ENCODE results near the gene DNASE1L2.

The DNASE1L2 gene

DNA sequence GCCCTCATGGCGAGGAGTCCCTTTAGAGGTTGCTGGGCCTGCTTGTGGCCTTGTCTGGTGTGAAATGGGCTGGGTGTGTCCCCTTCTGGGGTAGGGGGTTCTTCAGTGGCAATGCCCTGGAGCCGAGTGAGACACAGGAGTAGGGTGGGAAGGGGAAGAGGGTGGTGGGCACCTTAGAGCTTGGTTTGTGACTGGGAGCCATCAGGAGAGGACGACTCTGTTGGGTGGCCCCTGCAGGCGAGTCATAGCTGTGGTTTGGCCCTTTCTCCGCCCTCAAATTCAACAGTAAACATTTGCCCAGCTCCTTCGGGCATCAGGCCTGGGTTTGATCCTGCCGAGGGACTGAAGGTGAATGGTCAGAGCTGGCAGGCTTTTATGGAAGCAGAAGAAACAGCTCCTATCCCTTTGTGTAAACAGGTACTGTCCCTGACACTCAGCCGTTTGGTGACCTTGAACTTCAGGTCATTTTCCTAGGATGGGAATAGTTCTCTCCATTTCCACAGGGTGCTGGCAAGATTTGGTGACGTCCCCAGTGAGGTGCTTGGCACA, 9.9 kb upstream of the DNASE1L2 start:
- no peak for DNase-seq (ENCODE audit: low spot score)

DNA sequence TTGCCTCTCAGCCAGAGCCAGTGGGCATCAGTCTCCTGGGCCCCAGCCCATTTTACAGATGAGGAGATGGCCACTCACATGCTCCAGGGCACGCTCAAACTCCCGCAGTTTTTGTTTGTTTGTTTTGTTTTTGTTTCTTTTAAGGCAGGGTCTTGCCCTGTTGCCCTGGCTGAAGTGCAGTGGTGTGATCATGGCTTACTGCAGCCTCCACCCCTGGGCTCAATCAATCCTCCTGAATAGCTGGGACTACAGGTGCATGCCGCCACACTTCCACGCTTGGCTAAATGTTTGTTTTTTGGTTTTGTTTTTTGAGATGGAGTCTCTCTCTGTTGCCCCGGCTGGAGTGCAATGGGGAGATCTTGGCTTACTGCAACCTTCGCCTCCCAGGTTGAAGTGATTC, 9.3 kb upstream of the DNASE1L2 start:
- DNase-seq (ENCODE audit: low spot score): no peak

DNA sequence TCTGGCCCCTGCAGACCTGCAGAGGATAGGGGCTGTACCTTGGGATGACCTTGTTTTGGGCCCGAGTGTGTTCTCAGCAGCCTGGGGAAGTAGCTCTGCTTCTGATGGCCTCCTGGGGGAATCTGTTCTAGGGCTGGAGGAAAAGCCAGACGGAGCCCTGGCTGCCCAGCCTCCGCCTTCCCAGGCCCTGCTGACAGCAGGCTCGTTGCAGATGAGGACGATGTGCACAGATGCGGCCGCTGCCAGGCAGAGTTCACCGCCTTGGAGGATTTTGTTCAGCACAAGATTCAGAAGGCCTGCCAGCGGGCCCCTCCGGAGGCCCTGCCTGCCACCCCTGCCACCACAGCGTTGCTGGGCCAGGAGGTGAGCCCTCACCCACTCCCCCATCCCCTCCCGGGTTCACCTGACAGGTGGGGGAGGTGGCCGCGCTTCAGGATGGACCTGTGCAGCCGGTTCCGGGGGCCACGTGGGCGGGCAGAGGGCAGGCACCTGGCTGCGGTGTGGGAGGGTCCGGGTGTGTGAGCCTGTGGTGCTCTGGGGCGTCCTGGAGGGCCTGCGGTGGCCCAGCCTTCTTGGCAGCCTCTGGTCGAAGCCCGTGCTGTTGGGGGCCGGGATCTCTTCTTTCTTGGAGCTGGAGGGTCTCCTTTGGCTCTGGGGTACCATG, 8.0 kb upstream of the DNASE1L2 start:
- no peak for DNase-seq (ENCODE audit: low spot score)

DNA sequence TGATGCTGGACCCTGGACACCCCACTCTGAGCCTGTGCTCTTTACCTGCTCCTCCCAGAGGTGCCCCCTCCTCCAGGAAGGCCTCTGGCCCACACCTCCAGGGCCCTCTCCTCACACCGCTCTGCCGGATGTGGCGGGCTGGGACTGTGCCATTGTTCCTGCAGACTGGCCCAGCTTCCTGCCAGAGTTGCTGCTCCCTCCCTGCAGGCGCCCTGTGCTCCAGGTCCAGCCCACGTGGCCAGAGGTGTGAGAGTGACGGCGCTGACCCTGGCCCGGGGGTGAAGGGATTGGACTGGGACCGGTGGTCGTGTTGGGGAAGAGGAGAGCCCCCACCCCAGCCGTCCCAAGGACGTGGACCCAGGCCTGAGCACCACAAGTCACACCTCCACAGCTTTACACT, 7.2 kb upstream of the DNASE1L2 start:
- DNase-seq (ENCODE audit: low spot score): no peak

DNA sequence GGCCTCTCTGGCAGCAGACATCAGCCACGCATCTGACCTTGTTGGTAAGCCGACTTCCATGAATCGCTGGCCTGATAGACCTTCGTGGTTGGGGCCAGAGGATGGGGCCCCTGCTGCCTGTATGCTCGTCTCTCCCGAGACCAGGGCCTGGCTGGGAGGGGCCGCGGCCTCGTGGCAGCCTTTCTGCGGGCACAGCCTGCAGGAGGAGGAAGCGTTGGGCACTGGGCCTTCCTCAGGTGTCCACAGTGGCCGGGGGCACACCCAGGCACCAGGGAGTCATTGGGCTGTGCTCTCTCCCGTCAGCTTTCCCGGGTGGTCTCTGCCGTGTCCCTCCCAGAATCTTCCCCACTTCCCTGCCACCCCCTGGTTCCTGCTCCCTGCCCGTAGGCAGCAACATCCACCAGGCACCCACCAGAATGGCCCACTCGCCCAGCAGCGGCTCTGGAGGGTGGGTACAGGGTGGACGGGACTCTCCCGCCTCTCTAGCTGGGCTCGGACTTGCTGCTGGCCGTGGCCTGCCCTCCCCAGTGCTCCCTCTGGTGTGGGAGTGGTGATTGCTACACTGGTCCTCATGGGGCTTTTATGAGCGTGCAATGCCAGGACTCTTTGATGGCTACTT, 6.5 kb upstream of the DNASE1L2 start:
- DNase-seq (ENCODE audit: low spot score): no peak

DNA sequence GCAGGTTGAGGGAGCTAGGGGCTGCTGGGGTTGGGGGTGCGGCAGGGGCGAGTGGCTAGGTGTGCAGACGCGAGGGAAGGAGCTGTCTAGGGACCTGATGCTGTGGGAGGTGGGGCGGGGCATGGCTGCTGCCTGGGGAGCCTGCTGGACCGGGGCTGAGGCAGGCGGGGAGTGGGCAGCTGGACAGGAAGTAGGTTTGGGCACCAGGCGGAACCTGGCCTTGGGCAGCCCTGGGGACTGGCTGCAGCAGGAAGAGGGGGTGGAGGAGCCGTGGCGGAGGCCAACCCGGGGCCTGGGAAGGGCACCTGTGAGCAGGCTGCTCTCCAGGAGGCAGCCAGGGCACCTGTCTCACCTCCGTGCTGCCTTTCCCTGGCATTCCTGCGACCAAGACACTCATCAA, 5.9 kb upstream of the DNASE1L2 start:
- no peak for DNase-seq (ENCODE audit: low spot score)

DNA sequence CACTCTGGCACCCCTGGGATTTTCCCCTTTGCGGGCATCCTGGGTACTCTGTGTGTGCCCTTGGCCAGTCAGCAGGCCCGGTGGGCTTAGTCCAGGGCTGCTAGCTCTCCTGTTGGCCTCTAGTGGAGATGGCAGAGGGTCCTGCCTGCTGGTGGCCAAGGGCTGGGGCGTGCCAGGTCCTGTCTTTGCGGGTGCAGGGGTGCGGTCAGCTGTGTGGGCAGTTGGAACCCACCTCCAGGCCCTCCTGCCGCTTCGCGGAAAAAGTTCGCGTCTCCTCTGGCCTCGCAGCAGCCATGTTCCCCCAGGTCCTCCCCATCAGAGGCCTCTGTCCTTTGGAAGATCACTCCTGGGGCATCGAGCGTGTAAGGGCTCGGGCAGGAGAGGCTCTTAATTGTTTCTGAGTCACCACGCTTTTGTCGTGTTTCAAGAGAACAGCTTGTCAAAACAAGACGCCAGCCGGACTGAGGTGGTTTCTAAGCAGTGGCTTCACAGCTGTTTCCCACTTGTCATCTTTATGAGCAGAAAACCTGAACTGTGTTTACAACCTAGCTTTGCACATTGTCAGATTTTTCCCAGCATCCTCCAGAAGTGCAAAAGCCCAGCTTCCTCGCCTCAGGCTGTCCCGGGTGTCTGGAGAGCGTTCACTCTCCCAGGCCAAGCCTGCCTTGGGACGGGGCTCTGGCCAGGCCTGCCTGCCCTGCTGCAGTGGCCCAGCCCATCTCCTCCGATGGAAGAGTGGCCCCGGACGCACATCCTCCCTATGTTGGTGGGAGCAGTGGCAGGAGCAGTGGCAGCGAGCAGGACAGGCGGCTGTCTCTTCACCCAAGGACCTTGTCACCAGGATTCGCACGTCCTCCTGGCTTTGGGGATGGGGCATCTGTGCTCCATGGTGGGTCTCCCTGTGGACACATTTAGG, 5.0 kb upstream of the DNASE1L2 start:
- DNase-seq (ENCODE audit: low spot score): no peak

DNA sequence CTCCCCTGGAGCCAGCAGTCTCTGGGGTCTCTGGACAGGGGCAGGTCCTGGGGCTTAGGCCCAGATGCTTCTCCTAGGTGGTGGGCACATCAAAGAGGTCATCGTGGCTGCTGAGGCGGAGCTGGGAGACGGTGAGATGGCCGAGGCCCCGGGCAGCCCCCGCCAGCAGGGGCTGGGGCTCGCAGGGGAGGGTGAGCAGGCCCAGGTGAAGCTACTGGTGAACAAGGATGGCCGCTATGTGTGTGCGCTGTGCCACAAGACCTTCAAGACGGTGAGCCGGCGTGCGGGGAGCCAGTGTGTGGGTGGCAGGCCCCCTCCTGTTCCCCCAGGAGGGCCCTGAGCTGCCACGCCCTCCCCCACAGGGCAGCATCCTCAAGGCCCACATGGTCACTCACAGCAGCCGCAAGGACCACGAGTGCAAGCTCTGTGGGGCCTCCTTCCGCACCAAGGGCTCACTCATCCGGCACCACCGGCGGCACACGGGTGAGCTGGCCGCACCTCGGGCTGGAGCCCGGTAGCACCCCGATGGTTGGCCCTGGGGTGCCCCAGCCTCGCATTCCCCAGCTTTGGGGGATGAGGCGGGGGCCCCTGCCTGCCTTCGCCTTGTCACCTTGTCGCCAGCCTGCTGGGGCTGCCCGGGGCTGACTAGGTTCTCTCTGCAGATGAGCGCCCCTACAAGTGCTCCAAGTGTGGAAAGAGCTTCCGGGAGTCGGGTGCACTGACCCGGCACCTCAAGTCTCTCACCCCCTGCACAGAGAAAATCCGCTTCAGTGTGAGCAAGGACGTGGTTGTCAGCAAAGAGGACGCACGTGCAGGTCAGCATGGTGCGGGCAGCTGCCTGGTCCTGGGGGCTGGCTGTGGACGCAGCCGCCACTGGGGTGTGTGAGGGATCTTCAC, 3.9 kb upstream of the DNASE1L2 start:
- no peak for DNase-seq (ENCODE audit: low spot score)

DNA sequence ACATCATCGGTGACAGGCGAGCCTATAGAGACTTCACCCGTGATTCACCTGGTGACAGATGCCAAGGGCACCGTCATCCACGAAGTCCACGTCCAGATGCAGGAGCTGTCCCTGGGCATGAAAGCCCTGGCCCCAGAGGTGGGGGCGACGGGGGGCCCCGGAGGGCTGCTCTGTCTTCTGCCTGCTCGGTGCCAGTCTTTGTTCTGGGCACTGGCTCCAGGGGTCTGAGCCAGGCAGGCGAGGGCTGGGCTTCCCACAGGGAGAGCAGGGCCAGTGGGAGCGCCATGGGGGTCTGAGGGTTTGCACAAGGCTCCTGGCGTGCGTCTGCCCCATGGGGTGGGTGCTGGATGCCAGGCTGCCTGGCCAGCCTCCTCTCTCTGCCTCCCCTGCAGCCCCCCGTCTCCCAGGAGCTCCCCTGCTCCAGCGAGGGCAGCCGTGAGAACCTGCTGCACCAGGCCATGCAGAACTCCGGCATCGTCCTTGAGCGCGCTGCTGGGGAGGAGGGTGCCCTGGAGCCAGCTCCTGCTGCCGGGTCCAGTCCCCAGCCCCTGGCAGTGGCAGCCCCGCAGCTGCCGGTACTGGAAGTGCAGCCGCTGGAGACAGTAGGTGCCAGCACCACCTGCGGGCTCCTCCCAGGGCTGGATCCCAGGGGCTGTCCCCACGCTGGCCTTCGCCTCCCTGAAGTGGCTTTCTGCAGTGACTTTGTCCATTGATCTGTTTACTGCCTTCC, 3.0 kb upstream of the DNASE1L2 start:
- no peak for DNase-seq (ENCODE audit: low spot score)

DNA sequence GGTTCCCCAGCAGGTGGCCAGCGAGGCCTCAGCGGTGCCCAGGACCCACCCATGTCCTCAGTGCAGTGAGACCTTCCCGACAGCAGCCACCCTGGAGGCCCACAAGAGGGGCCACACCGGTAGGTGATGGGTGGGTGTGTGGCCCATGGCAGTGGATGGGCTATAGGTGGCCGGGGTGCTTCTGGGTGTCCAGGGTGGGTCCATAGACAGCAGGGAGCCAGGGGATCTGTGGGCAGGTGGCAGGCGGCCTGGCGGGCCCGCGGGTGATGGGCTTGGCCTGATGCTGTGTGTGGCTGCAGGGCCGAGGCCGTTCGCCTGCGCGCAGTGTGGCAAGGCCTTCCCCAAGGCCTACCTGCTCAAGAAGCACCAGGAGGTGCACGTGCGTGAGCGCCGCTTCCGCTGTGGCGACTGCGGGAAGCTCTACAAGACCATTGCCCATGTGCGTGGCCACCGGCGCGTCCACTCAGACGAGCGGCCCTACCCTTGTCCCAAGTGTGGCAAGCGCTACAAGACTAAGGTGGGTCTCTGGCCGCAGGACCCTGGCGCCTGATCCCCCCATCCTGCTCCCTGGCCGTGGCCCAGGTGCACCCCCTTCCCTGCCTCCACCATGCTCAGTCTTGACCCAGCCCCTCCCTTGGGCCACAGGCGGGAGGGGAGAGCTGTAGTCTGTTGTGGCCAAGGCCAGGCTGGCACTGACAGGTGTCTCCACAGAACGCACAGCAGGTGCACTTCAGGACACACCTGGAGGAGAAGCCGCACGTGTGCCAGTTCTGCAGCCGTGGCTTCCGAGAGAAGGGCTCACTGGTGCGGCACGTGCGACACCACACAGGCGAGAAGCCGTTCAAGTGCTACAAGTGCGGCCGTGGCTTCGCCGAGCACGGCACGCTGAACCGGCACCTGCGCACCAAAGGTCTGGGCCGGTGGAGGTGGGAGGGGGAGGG, 2.1 kb upstream of the DNASE1L2 start:
- DNase-seq (ENCODE audit: low spot score): no peak

DNA sequence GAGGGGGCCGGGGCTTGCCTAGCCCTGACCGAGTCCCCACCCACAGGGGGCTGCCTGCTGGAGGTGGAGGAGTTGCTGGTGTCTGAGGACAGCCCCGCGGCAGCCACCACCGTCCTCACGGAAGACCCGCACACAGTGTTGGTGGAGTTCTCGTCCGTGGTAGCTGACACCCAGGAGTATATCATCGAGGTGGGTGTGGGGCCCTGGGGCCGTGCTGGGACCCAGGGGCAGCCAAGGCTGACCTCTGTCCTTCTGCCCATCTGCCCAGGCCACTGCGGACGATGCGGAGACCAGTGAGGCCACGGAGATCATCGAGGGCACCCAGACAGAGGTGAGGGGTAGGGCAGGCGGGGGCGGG, 1.5 kb upstream of the DNASE1L2 start:
- no peak for DNase-seq (ENCODE audit: low spot score)

DNA sequence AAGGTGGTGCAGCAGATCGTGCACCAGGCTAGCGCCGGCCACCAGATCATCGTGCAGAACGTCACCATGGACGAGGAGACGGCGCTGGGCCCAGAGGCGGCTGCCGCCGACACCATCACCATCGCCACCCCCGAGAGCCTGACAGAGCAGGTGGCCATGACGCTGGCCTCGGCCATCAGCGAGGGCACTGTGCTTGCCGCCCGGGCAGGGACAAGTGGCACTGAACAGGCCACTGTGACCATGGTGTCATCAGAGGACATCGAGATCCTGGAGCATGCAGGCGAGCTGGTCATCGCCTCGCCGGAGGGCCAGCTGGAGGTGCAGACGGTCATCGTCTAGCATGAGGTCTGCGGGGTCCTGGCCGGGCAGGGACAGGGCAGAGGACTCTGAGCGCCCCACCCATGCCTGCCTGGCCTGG, 1.0 kb upstream of the DNASE1L2 start:
- DNase-seq (ENCODE audit: low spot score): no peak

DNA sequence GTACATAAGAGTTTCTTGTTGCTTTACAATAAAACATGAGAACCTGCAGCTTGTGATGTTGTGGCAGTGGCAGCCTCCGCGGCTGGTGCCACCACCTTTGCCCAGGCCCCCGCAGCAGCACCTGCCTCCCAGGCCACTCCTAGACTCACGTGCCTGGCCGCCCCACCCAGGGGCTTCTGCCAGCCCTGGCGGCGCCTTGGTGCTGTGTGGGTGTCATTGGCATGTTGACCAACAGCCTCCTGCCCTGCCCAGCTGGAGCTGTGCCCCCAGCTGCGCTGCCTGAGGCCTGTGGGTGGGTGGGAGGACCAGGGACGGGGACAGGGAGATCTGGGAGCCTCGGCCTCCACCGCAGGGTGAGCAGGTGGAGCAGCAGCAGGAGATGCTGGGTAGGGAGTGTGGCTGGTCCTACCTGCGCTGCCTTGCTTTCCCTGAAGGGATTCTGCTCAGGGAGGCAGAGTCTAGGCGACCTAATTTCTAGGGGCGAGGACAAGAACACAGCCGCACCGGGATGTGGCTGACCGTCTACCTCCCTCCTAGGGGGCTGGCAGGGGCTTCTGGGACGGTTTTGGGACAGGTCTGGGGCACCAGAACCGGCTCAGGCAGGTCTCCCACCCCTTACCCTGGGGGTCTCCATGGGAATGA, 428 bp upstream of the DNASE1L2 start:
- DNase-seq (ENCODE audit: low spot score): no peak

DNA sequence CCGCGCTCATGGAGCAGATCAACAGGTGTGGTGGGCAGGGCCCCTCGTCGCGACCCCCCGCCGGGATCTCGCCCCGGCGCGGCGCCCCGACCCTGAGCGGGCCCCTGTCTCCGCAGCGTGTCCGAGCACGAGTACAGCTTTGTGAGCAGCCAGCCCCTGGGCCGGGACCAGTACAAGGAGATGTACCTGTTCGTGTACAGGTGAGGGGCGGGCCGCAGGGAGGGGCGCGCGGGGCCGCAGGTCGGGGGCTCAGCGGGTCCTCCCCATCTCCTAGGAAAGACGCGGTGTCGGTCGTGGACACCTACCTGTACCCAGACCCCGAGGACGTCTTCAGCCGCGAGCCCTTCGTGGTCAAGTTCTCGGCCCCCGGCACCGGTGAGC, 848 bp downstream of the DNASE1L2 start:
- DNase-seq (ENCODE audit: low spot score): no peak

DNA sequence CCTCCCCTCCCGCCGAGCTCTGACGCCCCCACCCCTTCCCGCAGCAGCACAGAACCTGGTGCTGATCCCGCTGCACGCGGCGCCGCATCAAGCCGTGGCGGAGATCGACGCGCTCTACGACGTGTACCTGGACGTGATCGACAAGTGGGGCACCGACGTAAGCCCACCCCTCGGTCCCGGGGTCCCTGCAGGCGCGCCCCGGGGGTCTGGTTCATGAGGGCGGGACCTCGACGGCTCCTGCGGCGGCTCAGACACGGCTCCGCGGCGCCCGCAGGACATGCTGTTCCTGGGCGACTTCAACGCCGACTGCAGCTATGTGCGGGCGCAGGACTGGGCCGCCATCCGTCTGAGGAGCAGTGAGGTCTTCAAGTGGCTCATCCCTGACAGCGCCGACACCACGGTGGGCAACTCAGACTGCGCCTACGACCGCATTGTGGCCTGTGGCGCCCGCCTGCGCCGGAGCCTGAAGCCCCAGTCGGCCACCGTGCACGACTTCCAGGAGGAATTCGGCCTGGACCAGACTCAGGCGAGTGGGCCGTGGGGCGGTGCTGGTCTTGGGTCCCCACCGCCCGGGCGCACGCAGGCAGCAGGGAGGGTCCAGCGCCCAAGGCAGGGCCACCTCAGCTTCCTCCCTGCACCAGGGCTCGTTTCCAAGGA, 1.4 kb downstream of the DNASE1L2 start:
- no peak for DNase-seq (ENCODE audit: low spot score)

DNA sequence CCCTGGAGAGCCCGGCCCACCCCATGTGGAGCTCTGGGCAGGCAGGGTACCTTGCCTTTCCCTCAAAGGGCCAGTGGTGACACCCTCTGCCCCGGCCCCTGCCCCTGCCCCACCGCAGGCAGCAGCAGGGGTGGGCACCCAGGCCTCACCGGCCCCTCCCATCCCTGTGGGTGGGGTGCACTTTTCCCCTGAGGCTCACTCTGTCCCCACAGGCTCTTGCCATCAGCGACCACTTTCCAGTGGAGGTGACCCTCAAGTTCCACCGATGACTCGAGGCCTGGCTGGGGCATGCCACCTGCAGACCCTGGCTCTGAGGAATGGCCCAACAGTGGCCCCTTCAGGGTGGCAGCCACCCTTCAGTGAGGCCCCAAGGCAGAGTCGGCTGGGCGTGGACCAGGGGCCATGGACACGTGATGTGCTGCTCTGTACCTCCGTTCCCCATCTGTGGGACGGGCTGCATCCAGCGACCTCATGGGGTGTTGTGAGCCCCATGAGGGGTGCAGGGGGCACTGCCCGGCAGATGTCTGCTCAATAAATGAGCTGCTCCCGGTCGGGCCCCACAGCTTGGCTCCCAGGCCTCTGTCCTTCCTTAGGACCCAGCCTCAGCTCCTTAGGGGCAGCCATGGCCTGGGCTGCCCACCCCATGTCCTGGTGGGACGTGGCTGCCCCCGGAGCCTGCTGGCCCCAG, 2.0 kb downstream of the DNASE1L2 start:
- no peak for DNase-seq (ENCODE audit: low spot score)

DNA sequence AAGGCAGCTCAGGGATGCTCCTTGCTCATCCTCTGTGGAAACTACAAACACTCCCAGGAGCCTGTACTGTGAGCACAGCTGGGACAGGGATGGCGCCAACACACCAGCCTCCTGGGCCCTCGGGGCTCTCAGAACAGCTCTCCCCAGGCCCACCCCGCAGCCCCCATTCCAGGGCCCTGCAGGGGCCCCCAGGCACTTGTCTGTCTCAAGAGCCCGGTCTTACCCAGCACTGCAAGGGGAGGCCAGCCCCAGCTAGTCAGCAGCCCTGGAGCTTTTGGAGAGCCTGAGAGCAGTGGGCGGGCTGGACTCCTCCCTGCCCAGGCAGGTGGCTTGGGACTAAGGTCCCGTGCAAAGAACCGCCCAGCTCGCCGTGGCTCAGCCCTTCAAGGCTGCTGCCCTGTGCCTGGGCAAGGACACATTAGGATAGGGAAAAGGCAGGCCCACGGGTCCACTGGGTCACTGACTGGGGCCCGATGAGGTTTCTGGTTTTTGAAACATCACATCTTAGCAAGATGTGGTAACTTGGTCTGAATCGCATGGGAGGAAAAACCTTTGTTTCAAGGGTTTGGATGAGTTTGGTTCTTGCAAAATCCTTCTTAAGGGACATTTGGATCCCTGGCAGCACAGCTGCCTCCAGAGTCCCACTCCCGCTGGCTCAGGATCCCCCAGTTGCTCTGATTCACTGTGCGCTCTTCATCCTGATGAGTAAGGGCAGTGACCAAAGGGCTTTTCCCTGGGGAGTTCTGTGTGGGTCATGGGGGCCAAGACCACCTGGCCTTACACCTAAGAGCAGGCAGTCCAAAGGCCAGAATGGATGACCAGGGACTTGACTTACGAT, 2.8 kb downstream of the DNASE1L2 start:
- DNase-seq (ENCODE audit: low spot score): no peak
